CD4-positive, alpha-beta T cell treated with Interleukin-6 at 100 ng/mL for 8 hours (primary cell): ENCODE data around the gene BACE2.
"Not testable (repeated sequence)": the region's sequence is repeated elsewhere in the genome, so short reads cannot be mapped to it uniquely, and the experiment has no call there.

Experiments used
- DNase-seq: peaks from one replicate; pipeline ENCODE4 v3.0.0-alpha.2; 2020; ENCODE audit warnings: mixed read lengths, low spot score

BACE2 gene

DNA sequence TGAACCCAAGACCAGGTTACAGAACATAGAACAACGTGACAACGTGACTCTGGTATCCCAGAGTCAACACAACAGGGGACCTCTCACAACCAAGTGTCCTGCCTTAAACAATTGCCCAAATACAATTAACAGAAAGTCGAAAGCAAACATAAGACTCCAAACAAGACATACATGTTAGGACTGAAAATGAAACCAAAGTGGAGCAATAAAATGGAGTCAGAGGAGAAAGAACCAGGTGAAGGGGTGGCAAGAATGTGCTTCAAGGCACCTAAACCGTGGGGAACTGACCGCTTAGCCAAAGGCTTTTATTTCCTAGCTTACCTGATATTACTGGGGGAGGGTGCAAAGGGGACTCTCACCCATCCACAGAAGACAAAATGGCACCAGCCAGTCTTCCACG lies 17.8 kb downstream of the BACE2 start:
- DNase-seq, result no peak

DNA sequence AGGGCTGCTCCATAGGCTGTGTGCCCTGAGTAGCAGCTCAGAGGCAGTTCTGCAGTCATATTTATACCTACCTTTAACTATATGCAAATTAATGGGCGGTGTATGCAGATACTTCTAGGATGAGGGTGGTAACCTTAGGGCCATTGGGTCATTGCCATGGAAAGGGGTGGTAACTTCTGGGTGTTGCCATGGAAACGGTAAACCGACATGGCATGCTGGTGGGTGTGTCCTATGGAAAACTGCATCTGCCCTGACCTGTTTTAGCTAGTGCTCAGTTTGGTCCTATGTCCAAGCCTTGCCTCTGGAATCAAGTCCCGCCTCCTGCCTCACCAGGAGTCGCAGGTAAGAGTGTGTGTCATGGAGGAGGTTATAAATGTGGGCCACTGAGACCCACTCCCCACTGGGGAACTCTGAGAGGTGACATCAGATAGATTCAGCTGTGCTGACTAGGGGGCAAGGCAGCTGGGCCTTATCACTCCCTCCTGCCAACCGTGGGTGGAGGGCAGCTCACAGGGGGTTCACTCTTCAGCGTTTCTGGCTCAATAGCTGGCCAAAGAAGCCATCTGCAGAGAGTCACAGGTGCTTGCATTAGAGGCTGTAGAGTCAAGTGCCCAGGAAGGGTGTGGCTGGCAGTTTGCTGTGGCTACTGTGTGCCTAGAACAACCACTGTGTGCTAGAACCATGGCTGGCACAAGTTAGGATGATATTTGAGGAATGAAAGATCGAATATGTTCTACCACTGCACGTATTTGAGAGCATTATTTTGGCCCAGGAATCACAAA lies 19.0 kb downstream of the BACE2 start:
- no peak for DNase-seq

DNA sequence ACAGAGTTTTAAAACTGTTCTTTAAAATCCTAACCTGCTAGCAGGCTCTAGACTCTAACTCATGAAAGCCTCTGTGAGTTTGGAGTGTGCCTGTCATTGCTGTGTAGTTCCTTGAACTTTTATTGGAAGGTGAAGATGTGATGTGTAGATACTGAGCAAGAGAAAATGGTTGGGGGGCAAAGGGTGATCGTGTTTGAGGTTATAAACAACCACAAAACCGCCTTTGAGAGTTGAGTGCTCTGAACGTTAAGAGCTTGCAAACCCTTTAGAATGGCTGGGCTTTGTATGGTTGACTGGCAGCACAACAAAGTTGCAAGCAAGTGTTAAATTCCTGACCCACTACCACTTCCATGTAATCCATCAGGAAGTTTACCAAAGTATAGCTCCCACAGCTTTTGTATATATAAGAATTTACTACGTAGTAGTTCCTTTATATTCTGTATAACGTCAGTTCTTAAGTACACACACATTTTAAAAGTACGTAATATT lies 19.6 kb downstream of the BACE2 start:
- DNase-seq, result no peak

DNA sequence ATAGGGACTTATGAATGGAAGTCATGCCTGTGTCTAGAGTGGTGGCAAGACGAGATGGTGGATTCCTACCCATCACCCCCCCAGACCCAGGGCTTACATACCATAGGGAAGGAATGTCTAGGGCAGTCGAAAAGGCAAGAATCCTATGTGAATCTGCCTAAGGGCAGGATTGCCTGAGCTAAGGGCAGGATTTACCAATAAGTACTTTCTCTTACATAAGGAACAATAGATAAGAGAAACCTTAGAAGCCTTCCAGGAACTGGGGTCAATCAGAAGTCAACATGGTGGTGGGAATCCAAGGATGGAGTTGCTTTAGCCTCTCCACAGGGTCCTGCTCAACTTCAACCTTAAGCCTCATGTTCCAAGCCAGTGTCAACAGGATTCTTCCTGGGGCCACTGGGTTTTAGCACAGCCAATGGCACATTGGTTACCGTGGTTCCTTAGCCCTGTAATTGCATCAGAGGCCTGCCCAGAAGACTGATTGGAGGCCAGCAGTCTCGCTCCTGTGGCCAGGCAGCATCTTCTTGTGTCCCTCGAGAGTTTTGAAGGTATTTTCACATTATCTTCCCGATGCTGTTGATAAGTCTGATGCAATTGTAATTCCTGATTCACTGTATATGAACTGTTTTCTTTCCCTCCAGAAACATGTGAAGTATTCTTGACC lies 20.7 kb downstream of the BACE2 start:
- no peak for DNase-seq

DNA sequence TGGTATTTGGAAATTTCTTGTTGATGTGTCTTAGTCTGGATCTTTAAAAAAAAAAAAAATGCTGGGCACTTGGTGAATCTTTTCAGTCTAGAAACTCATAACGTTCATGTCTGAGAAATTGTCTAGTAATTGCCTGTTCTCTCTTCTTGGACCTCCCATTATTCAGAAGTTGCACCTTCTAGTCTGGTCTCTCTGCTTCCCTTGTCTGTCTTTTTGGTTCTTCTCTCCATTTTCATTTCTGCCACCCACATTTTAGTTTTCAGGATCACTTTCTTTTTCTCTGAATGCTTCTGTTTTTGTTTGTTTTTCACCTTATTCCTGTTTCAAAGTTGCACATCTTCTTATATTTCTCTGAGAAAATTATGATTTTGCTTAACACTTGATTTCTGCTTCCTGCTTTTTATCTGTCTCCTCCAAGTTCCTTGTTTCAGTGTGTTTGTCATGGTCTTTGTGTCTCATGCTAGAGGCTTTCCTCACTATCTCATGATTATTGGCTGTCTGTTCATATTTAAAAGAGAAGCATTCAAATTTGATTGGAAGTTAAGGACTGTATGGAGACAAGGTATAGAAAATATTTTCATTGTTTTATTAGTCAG lies 21.3 kb downstream of the BACE2 start:
- DNase-seq, result no peak

DNA sequence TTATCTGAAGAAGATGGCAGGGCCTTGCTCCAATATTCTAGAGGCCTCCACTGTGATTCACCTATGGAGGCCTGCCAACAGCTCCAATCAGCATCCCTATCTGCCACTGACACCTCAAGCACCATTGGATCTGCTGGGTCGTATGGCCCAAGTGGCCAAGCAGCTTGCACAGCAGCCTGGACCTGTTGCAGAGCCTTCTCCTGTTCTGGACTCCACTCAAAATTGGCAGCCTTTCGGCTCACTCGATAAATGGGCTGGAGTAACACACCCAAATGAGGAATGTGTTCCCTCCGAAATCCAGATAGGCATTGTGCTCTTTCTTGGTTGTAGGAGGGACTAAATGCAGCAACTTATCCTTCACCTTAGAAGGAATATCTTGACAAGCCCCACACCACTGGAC lies 24.6 kb downstream of the BACE2 start:
- DNase-seq, result not testable (repeated sequence)

DNA sequence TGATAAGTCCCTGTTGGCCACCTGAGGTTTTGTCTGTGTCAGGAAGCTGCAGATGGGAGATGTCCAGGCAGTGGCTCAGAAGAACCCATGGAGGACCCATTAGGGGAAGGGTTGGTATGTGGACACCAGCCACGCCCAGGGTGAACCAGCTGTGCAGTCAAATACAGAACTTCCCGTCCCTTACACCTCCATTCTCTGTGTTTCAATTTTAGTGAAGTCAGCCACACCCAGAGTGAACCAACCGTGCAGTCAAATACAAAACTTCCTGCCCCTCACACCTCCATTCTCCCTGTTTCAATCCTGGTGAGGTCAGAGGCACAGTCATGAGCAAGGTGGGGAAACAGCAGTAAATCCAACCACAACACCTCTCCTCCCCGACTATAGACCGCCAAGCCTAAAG lies 27.4 kb downstream of the BACE2 start:
- no peak for DNase-seq

DNA sequence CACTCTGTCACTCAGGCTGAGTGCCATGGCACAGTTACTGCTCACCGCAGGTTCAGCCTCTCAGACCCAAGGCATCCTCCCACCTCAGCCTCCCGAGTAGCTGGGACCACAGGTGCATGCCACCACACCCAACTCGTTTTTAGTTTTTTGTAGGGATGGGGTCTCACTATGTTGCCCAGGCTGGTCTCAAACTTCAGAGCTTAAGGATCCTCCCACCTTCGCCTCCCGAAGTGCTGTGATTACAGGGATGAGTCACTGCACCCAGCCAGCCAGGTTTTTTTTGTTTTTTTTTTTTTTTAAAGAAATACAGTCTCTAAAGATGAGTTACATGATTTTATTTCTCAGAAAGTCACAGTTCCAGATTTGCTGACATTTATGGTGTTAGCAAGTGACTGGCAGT lies 29.0 kb downstream of the BACE2 start:
- no peak for DNase-seq

DNA sequence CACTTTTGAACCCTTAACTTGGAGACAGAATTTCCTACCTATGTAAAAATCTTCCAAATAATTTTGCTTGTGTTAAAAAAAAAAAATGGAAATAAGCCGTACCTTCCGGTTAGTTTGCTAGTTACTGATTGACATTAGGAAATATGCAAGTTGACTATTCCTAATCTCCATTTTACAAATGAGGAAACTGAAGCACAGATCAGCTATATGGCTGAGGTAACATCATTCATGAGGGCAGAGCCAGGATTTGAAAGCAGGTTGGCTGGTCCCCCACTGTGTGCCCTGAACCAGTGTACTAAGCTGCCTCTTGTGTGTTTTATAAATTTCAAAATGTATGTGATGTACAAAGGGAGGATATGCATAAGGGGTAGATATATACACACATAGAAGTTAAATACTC lies 29.6 kb downstream of the BACE2 start:
- DNase-seq, result no peak

DNA sequence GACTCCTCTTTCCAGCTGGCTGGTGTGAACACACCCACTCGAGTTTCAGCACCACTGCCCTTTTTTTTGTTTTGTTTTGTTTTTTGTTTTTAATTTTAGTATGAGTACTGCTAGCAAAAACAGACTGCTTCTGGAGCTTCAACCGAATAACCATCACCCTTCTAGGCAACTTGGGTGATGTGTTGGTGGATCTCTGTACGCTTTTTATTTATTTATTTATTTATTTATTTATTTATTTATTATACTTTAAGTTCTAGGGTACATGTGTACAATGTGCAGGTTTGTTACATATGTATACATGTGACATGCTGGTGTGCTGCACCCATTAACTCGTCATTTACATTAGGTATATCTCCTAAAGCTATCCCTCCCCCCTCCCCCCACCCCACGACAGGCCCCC lies 30.7 kb downstream of the BACE2 start:
- not testable (repeated sequence) for DNase-seq

DNA sequence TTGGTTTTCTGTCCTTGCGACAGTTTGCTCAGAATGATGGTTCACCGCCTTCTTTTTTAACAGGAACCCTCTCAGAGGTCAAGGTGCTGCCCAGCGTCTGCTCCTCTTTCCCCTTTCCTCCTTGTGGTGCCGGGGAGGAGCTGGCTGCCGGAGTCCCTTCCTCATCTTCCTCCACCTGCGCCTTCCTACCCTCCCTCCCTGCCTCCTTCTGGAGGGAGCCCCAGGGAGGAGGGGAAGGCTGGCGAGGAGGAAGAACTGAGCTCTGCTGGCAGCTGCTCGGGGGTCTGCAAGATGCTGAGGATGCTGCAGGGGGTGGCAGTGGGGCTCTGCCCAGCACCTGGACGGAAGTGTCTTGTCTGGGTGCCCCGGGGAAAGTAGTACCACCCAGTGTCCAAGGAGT lies 31.2 kb downstream of the BACE2 start:
- no peak for DNase-seq

DNA sequence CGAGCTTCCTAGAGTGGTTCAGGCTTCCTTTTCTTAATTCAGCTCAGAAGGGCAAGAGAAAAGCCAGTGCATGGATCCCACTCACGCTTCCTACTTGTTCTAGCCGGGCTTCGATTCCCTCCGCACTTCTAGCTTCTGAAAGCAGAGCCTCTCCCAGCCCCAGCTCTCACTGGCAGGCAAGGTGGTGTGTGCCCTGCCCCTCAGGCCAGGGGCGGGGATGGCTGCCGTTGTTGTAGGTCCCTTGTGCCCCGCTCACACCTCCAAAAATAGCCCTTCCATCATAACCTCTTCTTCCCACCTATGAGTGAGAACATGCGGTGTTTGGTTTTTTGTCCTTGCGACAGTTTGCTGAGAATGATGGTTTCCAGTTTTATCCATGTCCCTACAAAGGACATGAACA lies 31.6 kb downstream of the BACE2 start:
- no peak for DNase-seq

DNA sequence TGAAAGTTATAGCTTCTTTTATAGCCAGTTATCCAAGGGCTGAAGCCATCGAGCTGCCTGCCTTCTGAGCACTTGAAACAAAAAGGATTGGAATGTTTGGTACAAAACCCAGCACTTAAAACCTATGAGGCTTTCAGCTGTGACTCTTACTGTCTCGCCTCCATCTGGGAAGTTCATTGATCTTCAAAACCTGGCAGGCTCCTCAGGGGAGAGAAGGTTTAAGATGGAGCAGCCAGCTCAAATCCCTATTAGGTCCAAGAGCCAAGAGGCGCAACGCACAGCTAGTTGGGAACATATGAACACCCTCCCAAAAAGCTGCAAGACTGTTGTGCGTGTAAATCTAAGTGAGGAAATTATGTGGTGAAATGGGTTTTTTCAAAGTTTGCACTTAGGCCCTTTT lies 33.4 kb downstream of the BACE2 start:
- no peak for DNase-seq

DNA sequence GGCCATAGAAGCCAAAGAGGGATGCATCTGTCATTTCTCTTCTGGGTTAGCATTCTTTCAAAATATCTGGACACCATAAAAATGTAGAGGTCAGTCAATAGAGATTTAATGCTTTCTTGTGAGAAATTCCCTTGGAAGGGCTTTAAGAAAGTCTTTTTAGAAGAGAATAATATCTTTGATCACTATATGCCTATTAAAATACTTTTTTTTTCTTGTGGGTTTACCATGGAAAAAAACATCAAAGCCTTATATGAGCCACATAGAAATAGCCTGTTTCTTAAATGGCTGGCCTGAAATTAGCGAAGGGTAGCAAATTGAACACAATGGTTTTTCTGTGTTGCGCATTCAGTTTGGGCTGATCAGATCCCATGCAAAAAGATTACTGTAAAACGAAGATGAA lies 36.8 kb downstream of the BACE2 start:
- no peak for DNase-seq

DNA sequence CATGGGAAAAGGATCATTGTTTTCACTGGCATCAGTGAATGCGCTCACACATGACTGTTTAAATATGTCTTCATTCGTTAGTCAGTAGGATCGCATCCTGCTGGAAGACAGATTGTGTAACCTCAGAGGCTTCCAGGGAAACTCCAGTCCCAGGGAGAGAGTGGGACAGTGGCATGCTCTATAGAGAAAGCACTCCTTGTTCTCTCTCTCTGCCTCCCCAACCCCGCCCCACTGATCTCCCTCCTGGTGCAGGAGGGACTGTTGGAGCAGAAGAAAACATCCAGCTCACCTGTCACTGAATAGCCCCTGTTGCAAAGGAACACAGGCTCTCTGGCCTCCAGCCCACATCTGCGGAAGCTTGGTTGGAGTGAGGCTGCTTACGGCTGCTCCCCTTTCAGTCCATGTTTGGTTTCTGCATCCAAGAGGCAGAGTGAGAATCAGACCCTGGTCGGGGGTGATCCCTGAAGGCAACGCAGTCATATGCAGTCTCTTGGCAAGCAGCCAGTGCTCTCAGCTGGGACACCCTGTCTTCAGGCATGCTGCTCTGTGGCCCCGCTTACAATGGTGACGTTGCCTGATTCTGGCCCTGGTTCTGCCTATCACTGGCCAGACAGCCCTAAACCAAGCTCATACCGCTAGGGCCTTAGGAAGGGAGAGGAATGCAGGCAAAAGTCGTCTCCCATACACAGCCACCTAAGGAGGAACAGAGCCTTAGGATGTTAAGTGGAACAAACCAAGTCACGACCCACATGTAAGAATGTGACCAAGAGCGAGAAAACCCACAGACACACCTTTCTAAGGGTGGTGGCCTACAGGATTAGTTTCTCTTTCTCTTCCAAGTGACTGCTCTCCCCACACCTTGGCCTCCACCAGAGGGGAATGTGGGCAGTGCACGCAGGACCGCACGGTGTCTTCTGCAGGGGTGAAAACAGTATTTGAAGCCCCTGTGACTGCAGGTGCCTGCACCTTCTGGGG lies 39.7 kb downstream of the BACE2 start:
- no peak for DNase-seq

DNA sequence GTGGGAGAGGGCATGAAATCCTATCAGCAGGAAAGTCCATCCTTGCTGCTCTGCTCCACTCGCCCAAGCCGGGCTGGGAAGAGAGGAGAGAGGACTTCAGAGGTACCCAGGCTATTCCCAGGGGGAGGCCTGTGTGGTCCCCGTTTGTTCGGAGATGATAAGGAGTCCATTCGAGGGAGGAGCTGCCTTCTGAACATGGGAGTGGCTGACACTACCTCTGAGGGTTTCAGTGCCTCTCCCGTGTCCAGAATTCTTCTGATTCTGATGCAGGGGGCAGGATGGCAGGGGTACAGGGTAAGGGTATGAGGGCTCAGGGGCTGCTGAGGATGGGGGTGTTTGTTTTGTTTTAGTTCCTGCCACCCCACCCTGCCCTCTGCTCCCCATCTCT lies 40.4 kb downstream of the BACE2 start:
- no peak for DNase-seq

DNA sequence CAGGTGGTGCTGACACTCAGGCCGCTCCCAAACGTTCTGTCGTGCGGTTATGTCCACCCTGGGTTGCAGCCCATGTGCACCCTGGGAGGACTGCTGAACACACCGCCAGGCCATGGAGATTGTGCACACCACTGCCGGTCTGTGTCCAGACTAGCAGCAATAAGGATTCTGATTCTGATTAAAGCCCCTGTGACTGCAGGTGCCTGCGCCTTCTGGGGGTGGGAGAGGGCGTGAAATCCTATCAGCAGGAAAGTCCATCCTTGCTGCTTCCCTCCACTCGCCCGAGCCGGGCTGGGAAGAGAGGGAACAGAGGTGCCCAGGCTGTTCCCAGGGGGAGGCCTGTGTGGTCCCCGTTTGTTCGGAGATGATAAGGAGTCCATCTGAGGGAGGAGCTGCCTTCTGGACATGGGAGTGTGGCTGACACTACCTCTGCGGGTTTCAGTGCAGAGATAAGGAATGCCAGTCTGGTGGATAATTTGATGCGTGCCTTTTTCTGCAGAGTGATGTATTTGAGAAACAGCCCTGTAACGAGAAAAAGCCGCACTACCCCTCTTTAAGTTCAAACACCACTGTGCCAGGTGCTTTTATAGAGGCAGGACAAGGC lies 41.2 kb downstream of the BACE2 start:
- no peak for DNase-seq

DNA sequence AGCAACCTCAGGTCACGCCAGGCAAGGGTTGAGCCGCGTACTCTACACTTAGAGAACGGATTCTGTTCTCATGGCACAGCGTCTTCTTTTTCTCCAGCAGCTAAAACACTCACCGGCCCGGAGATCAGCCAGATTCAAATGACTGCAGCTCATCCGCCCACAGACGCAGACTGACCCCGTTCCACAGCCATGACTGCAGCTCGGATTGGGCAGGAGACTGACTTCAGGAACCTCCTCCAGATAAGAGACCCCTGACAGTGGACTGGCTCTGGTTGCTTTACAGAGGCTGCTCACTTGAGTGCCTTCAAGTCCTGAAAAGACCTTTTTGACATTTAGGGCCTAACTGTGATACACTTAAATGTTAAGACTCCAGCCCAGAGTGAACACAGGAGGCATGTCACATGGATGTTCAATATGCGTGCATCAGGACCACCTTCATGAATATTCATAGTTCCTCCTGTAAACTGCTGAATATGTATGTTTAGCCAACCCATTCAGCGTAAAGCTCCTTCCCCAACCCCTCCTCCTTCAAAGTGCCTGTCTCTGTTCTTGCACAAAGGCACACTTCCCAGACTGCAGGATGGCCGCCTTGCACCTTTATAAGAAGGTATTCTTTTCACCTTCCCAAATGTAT lies 42.6 kb downstream of the BACE2 start:
- no peak for DNase-seq

DNA sequence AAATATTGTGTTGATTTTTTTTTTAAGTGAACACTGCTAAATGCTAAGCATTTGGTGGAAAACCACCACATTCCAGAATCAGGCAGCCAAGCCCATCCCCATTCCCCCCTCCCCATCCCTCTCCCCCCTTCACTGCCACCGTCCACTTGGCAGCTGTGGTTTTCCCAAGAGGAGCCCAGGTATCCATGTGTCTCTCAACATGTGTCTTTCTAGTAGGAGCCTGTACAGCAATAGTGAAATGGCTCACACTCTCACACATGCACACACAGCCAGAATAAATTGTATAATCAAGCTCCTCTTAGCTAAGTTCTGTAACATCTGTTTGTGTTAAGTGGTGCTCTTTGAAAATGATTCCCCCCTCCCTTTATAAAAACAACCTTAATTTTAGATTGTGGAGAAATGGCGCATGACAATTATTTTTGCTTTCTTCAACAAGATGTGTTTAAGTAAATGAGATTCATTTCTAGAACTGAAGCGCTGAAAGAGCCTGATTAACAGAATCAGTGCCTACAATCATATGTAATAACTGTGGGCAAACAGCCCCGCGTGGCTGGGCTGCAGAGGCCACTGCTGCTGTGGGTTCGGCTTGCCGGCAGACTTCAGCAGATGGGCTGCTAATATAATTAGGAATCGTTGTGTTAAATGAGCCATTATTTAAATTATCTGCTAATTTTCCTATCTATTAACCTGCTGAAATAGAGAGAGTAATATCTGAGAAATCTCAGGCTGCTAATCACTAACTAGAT lies 43.3 kb downstream of the BACE2 start:
- no peak for DNase-seq

DNA sequence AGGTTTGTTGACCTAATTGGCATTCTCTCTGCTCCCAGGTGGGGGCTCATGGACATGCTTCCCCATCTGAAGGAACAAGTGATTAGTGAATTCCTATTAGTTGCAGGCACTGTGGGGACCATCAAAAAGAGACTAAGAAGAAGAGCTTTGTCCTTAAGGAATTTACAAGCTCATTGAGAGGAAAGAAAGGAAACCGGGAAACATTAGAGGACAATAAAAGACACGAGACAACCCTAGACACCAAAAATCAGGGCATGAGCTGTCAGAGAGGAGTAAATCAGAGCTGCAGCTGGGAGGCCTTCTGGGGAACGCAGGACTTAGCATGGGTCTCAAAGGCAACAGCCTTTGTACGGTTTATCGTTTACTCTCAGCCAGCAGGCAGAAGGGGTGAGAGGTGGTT lies 45.1 kb downstream of the BACE2 start:
- DNase-seq, result no peak
